Ishikawa (cell line): ENCODE data around the gene THAP10.

Experiments
- CEBPB ChIP-seq: IDR thresholded peaks from 2 replicates; pipeline ENCODE4 v1.6.1; 2012
- CREB1 ChIP-seq: IDR thresholded peaks from 2 replicates; pipeline ENCODE4 v1.6.1; 2012; ENCODE audit warnings: low read depth
- EGR1 ChIP-seq: IDR thresholded peaks from 2 replicates; pipeline ENCODE4 v1.6.1; 2012
- EP300 ChIP-seq: IDR thresholded peaks from 2 replicates; pipeline ENCODE4 v1.6.1; 2012; ENCODE audit warnings: borderline replicate concordance
- FOXM1 ChIP-seq: IDR thresholded peaks from 2 replicates; pipeline ENCODE4 v1.6.1; 2012; ENCODE audit warnings: low read depth, borderline replicate concordance
- NFIC ChIP-seq: IDR thresholded peaks from 2 replicates; pipeline ENCODE4 v1.6.1; 2012
- RAD21 ChIP-seq: IDR thresholded peaks from 2 replicates; pipeline ENCODE4 v1.6.1; 2012; ENCODE audit warnings: low read depth
- REST ChIP-seq: IDR thresholded peaks from 2 replicates; pipeline ENCODE4 v1.6.1; 2012; ENCODE audit warnings: low read depth, mild to moderate bottlenecking
- TAF1 ChIP-seq: IDR thresholded peaks from 2 replicates; pipeline ENCODE4 v1.6.1; 2012; ENCODE audit warnings: low read depth, mild to moderate bottlenecking
- TCF12 ChIP-seq: IDR thresholded peaks from 2 replicates; pipeline ENCODE4 v1.6.1; 2012; ENCODE audit warnings: low read depth
- TEAD4 ChIP-seq: IDR thresholded peaks from 2 replicates; pipeline ENCODE4 v1.6.1; 2012
- YY1 ChIP-seq: IDR thresholded peaks from 2 replicates; pipeline ENCODE4 v1.6.1; 2012; ENCODE audit warnings: low read depth
- ZBTB7A ChIP-seq: IDR thresholded peaks from 2 replicates; pipeline ENCODE4 v1.6.1; 2012; ENCODE audit warnings: low read depth
- TF ChIP-seq, protein P1 (sequence below): IDR thresholded peaks from 2 replicates; pipeline ENCODE4 v1.6.1; 2012
- TF ChIP-seq, protein P2 (sequence below): IDR thresholded peaks from 2 replicates; pipeline ENCODE4 v1.6.1; 2012

Gene THAP10

GRCh38 chr15:70845602-70846360 is 46.5 kb downstream of the THAP10 start:
- no peak for TF ChIP-seq FOXM1
- TF ChIP-seq REST, result no peak
- no peak for TF ChIP-seq CEBPB

- TF ChIP-seq ZBTB7A (no peak), EP300 (no peak), YY1 (no peak), NFIC (no peak), TAF1 (no peak), TCF12 (no peak)
Measured at GRCh38 chr15:70837476-70837875, 54.8 kb downstream of the THAP10 start.

GRCh38 chr15:70835841-70836240 is 56.4 kb downstream of the THAP10 start:
- TF ChIP-seq, protein P1, sequence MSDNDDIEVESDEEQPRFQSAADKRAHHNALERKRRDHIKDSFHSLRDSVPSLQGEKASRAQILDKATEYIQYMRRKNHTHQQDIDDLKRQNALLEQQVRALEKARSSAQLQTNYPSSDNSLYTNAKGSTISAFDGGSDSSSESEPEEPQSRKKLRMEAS, result no peak
- TF ChIP-seq TEAD4 (no peak), RAD21 (no peak), CEBPB (no peak), TCF12 (no peak), NFIC (no peak), EGR1 (no peak), CREB1 (no peak), TAF1 (no peak), ZBTB7A (no peak), YY1 (no peak), REST (no peak), EP300 (no peak)
- TF ChIP-seq, protein P2, sequence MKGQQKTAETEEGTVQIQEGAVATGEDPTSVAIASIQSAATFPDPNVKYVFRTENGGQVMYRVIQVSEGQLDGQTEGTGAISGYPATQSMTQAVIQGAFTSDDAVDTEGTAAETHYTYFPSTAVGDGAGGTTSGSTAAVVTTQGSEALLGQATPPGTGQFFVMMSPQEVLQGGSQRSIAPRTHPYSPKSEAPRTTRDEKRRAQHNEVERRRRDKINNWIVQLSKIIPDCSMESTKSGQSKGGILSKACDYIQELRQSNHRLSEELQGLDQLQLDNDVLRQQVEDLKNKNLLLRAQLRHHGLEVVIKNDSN, result no peak

DNA sequence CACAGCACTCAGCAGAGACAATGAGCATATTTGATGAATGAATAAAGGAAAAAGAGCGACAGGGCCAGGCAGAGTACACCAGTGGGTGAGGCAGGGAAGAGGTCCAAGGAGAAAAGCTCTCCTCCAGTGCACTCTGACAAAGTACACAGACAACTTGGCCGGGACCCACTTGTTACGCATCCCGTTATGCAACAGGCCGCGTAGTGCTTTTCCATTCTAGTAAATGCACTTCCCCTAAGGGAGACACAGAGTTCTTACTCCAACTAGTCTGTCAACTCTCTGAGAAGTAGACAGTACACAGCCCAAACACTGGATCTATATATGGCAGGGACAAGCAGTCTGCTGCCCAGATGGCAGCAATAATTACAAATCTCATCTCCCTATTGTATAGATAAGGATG is 56.8 kb downstream of the THAP10 start:
- TF ChIP-seq REST (no peak), RAD21 (no peak), ZBTB7A (no peak), FOXM1 (no peak), TEAD4 (no peak), EP300 (no peak), CREB1 (no peak), CEBPB (no peak), TCF12 (no peak), YY1 (no peak), TAF1 (no peak), EGR1 (no peak), NFIC (no peak)
- TF ChIP-seq, protein P1, result no peak
- TF ChIP-seq, protein P2, result no peak

DNA sequence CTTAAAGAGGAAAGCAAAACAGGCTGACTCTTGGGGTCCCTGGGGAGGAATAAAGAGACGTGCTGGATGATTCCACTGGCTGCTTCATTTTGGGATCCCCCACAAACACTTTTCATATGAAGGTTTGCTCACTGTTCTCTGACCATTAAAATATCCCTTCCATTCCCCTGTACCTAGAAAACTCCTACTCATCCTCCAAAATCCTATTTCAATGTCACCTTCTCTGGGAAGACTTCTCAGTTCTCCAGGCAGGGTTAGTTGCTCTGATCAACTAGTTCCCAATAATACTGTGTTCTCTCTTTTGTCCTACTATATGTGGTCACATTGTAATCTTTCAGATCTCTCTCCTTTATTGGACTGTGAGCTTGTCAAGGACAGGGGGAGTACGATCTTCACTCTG is 57.2 kb downstream of the THAP10 start:
- TF ChIP-seq ZBTB7A (no peak), CEBPB (no peak), RAD21 (no peak), TAF1 (no peak), CREB1 (no peak), EGR1 (no peak)
- TF ChIP-seq, protein P1, result no peak
